HUDEP-2 (cell line): ENCODE measurements around the gene PACRG.

ENCODE experiments used
- DNase-seq, 76 experiments: peaks; one replicate each; lab custom pipeline; 2025; ENCODE audit not compliant: unreplicated experiment in 76 of 76; lab: John Stamatoyannopoulos, UW

PACRG gene

DNA sequence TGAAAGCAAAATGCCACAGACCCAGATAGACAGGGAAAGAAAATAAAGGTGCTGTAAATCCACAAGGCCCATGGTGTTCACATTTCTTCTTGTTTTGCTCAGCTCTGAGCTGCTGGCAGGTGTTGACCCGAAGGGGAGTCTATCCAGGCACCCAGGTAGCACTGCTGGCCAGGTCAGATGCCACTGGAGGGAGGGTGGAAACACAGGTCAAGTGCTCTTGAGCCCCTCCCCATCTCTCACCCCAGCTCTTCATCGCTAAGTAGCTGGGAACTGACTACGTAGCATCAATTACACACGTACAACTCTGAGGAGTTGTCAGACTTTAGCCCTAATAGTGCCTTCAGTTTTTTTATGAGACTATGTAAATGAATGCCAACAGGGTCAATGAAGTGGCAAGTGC lies 399.0 kb downstream of the PACRG start:
- DNase-seq, result no peak

GRCh38 chr6:163127587-163127986 lies 399.8 kb downstream of the PACRG start:
- DNase-seq, result no peak

DNA sequence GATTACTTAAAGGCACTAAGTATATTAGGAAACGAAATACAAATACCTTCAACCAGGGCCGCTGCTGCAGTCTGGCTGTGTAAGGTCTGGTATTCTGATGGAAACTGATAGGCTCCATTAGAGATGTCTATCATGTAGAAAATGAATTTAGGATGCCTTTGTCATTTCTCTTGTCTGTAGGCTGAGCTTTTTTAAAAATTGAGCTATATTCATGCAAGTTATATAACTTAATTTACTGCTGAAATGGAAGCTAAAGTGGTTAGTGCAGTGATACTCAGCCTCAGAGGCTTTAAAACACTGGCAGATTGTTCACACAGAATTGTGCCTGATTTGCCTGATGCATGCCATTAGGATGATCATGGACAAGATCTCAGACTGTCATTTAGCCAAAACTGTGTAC lies 400.6 kb downstream of the PACRG start:
- no peak for DNase-seq

- no peak for DNase-seq
Observed at GRCh38 chr6:163132050-163132750, 404.4 kb downstream of the PACRG start.

- no peak for DNase-seq
Observed at GRCh38 chr6:163133017-163133416, 405.2 kb downstream of the PACRG start.

DNA sequence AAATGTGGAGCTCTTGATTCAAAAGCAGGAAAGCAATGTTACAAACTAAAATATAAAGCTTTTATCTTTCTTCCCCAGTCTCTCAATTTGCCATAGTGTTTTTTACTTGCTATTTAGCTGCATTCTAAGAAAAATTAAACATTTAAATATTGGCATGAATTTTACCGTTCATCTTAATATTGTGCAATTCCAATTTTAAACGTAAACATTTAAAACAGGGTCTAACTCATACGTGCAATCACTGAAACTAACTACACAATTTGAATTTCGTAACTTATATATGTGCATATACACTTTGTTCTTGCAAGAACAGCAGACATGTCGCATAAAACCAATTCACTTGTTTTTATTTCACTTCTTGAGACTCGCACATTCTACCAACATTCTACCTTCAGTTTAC lies 405.9 kb downstream of the PACRG start:
- no peak for DNase-seq

GRCh38 chr6:163136681-163137397 lies 409.1 kb downstream of the PACRG start:
- no peak for DNase-seq

DNA sequence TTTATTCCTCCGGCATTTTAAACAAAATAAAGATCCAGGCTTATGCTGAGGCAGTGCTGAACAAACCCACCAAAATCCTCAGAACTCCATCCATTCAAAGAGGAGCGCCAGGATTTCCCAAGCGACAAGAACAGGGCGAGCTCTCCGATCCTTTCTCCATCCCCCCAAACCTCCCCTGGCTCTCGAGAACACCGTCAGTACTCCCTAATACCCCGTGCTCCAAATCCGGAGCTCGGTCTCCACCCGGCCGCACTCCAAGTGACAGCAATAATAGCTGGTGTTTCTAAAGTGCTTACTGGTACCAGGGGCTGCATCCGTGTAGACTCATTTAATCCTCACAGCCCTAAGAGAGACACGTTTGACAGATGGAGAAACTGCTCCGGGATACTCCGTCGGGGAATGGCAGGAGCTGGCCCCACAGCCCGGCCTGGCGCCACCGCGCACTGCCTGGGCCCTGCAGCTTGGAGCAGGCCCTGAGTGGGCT lies 409.7 kb downstream of the PACRG start:
- no peak for DNase-seq

DNA sequence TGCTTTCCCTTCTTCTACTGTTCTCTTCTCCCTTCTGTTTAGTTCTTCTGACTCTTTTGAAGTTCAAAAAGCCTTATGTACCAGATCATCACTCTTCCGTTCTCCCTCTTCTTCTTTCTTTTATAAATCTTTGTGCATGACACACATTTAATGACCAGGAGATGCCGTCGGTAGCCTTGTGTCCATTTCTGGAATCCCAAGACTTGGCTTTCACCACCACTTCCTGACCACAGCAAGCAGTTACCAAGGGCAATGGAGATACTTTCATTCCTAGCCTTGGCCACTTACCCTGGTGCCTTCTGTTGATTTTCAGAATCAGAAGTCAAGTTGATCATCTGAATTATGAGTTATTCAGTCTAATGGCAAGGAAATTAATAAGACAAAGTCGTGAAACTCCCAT lies 418.3 kb downstream of the PACRG start:
- DNase-seq, result no peak

DNA sequence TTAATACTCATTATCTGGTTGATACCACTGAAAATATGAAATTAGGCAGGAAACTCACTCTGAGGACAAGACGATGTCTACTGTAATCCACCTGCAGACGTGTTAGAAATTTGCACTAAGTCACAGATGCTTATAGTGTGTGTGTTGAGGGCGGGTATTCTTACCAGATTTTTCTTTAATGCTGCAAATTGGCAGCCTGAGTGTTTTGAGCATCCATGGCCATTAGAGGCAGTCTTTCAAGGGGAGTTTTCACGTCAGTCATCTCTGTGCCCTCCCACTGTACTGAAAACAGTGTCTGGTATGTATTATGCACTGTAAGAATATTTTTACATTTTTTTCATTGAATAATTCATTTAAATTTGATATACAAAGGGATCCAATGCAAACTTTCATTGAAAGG lies 420.2 kb downstream of the PACRG start:
- DNase-seq, result no peak

DNA sequence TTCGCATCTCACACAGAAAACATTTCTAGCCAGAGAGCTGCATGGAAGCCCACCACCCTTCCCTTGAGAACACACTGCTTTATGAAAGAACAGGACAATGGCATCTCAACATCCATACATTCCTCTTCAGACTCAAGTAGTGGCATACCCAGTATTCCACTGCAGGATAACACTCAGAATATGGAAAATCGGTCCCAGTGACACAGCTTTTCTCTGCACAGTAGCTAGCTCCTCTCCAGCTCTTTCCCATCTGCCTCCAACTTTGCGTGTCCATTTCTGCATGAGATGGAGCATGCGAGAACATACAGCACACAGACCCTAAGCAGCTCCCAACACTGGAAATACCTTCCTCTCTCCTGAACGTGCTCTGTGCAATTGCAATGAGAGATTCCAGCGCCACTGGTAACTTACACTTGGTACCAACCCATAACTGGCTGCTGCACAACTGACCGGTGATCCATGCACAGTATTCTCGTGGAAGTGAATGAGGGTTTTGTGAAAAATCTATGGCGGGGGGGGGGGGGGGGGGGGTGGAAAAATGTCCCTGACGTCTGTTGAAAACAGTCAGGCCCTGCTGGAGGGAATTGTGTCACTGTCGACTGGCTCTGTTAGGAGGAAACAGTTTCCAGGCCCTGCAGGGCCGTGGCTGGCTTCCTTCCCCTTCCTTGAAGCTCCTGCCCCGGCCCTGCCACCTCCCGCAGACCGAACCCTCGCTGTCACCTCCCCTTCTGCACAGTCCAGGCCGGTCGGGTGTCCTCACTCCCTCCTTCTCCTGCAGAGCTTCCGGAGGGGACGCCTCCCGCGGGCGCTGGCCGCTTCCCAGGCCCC lies 420.9 kb downstream of the PACRG start:
- no peak for DNase-seq

DNA sequence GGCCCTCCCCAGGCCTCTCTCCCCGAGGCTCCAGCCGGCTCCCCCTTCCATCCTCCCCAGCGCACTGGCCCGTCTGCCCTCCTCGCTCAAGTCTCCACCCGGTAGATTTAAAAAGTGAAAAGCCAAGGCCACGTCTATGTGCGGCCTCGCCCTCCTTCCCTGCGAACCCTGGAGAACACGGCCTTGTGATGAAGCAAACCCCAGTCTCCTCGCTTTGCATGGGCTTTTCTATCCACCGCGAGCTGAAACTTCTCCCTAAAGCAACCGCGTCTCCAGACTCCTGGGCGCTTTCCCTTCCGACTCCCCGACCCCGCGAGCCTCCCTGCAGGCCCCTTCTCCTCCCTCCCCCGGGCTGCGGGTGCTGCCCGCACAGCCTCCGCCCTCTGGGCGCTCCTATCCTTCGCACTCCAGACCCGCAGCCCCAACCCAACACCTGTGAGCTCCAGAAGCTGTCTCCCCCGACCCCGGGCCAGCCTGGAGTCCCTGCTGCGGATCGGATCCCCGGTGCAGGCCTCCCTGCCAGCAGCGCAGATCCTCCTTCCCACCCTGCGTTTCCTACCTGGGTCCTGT lies 421.6 kb downstream of the PACRG start:
- no peak for DNase-seq

DNA sequence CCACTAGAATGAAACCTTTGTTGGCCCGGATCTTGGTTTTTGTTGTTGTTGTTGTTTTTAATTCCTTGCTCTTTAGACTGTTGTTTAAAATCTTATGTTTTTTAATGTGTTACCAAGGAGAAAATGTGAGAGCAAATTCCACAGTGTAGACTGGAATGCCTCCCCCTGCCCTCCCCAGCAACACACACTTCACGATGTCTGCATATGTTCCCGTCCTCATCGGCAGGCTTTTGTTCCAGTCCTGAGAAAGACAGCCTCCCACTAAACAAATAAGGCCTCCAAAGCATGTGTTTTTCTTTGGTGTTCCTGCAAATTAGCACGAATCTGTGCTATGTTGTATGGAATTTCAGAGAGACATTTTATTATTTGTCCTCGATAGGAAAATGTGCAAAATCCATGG lies 423.4 kb downstream of the PACRG start:
- DNase-seq, result no peak

DNA sequence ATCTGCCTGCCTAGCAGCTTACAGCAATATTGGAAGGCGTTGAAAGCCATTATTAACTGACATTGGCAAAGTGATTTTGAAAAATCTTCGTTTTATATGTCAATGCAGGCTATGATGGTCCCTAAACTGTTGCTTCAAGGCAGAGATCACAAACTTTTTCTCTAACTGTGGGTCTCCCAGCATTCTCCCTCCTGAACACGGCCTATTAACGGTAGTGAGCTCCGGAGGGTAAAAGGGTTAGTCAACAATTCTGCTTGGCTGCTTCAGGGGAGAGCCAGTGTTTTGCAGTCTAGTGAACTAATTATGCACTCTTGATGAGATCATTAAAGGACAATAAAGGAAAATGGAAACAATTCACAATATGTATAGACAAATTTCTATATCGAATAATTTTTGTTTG lies 424.9 kb downstream of the PACRG start:
- no peak for DNase-seq

GRCh38 chr6:163159110-163159509 lies 431.3 kb downstream of the PACRG start:
- DNase-seq, result no peak

GRCh38 chr6:163159689-163160088 lies 431.9 kb downstream of the PACRG start:
- no peak for DNase-seq

DNA sequence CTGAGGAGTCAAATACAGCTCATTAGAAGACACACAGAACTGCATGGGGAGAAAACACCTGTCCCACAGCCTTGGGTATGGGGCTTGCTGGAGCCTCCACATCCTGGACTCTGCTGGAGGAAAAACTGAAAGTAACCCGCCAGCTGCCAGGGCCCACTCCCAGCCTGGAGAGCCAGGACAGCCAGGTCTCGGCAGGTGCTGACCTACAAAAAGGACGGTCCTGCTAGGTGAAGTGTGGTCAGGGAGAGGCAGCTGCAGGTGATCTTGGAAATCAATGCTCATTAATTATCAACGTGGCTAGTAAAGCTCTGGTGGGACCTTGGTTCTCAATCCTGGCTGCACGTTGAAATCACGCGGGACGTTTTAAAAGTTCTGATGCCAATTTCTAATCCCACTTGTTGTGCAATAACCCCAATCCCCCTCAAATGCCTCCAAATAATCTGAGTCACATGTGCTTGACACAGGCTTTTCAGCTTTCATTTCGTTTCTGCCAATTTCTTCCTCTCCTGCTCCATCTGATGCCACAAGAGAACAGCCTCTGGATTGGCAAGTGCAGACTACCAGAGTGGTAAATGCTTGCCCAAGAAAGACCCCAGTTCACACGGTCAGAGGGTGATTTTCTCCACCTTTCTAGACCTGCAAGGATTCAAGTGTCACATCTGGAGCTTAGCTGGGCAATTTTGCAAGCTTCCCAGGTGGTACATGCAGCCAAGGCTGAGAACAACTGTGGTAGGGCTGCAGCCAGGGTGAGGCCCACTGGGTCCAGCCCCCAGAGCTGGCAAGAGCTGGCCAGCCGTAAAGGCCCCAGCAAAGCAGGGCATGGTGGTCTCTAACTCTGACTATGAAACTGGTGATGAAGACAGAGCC lies 434.5 kb downstream of the PACRG start:
- no peak for DNase-seq

GRCh38 chr6:163162874-163163213 lies 435.1 kb downstream of the PACRG start:
- no peak for DNase-seq

DNA sequence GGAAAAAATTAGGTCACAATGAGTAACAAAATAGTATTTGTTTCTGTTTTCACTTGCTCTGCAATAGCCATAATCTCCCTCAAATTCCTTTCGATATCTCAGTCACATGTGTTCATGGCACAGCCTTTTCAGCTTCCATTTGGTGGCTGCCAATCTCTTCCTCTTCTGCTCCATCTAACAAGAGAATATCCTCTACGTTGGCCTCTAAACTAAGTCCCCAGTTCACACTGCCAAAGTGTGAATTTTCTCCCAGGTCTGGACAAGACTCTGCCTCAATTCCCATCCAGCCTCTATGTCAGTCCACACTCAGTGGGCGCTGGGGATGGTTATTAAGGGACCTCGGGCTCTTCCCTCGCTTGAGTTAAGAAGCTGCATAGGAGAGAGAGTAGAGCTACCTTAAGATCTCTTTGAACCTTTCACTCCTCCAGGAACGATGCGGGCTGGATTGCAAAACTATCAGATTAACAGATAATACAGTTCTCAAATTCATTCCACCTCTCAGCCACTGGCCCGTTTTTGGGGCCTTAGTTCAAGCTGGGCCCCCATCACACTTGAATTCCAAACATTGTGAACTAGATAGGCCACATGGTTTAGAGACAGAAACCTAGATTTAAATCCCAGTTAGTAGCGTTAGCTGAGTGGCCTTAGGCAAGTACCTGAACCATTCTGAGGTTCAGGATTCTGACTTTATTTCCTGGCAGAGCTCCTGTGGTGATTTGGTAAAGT lies 436.6 kb downstream of the PACRG start:
- no peak for DNase-seq
